Loucy (cell line): ENCODE results near the gene MPIG6B.

Experiments
- H2AFZ ChIP-seq: fragments of 200-600 bp; sonication (generic); 2 replicates; pipeline ENCODE4 v1.6.0; 2016; ENCODE audit warnings: antibody characterized with exemption, mild to moderate bottlenecking, low read length, moderate library complexity
- H3F3A ChIP-seq: fragments of 200-600 bp; 2 replicates; pipeline ENCODE4 v1.6.0; 2016; ENCODE audit warnings: antibody characterized with exemption, low read depth, mild to moderate bottlenecking
- H3K27me3 ChIP-seq: fragments of 200-600 bp; sonication (generic); 2 replicates; pipeline ENCODE4 v1.6.1; 2014; ENCODE audit warnings: low read length, mild to moderate bottlenecking; ENCODE audit not compliant: insufficient read depth, poor library complexity, severe bottlenecking
- H3K36me3 ChIP-seq: fragments of 200-600 bp; sonication (generic); 2 replicates; pipeline ENCODE4 v1.6.1; 2016; ENCODE audit warnings: low read length; ENCODE audit not compliant: insufficient read depth
- H3K4me1 ChIP-seq: fragments of 200-600 bp; sonication (generic); 2 replicates; pipeline ENCODE4 v1.5.1; 2014; ENCODE audit warnings: low read length, mild to moderate bottlenecking; ENCODE audit not compliant: insufficient read depth, poor library complexity, severe bottlenecking
- H3K4me2 ChIP-seq: fragments of 200-600 bp; sonication (generic); 2 replicates; pipeline ENCODE4 v1.6.0; 2014; ENCODE audit warnings: antibody characterized with exemption, low read length, low read depth, mild to moderate bottlenecking; ENCODE audit not compliant: poor library complexity, severe bottlenecking
- H3K4me3 ChIP-seq: fragments of 200-600 bp; sonication (generic); 2 replicates; pipeline ENCODE4 v1.5.1; 2014; ENCODE audit warnings: low read length, mild to moderate bottlenecking, mixed read lengths; ENCODE audit not compliant: poor library complexity, severe bottlenecking
- H3K79me2 ChIP-seq: fragments of 200-600 bp; sonication (generic); 2 replicates; pipeline ENCODE4 v1.6.1; 2014; ENCODE audit warnings: low read length; ENCODE audit not compliant: insufficient read depth
- H3K9ac ChIP-seq: fragments of 200-600 bp; sonication (generic); 2 replicates; pipeline ENCODE4 v1.6.0; 2014; ENCODE audit warnings: mild to moderate bottlenecking, low read depth, low read length, moderate library complexity; ENCODE audit not compliant: poor library complexity, severe bottlenecking
- H3K9me2 ChIP-seq: fragments of 200-600 bp; sonication (generic); replicated peaks from 2 replicates; pipeline ENCODE4 v1.6.1; 2016; ENCODE audit warnings: low read depth, low read length, mixed read lengths
- H3K9me3 ChIP-seq: fragments of 200-600 bp; sonication (generic); 2 replicates; pipeline ENCODE4 v1.6.1; 2014; ENCODE audit warnings: mild to moderate bottlenecking, antibody characterized with exemption, low read length, low read depth; ENCODE audit not compliant: insufficient read depth
- H4K20me1 ChIP-seq: fragments of 200-600 bp; sonication (generic); 2 replicates; pipeline ENCODE4 v1.6.0; 2014; ENCODE audit warnings: antibody characterized with exemption, low read length, mild to moderate bottlenecking; ENCODE audit not compliant: insufficient read depth, poor library complexity, severe bottlenecking
- EZH2phosphoT487 ChIP-seq: fragments of 200-600 bp; IDR thresholded peaks from 2 replicates; pipeline ENCODE4 v1.6.1; 2018; ENCODE audit warnings: antibody characterized with exemption, mild to moderate bottlenecking, moderate library complexity, borderline replicate concordance
- TF ChIP-seq, protein P1 (sequence below): fragments of 200-600 bp; sonication (generic); conservative IDR thresholded peaks from 2 replicates; pipeline ENCODE4 v1.5.1; 2014; ENCODE audit warnings: mild to moderate bottlenecking, antibody characterized with exemption, low read length

MPIG6B gene

DNA sequence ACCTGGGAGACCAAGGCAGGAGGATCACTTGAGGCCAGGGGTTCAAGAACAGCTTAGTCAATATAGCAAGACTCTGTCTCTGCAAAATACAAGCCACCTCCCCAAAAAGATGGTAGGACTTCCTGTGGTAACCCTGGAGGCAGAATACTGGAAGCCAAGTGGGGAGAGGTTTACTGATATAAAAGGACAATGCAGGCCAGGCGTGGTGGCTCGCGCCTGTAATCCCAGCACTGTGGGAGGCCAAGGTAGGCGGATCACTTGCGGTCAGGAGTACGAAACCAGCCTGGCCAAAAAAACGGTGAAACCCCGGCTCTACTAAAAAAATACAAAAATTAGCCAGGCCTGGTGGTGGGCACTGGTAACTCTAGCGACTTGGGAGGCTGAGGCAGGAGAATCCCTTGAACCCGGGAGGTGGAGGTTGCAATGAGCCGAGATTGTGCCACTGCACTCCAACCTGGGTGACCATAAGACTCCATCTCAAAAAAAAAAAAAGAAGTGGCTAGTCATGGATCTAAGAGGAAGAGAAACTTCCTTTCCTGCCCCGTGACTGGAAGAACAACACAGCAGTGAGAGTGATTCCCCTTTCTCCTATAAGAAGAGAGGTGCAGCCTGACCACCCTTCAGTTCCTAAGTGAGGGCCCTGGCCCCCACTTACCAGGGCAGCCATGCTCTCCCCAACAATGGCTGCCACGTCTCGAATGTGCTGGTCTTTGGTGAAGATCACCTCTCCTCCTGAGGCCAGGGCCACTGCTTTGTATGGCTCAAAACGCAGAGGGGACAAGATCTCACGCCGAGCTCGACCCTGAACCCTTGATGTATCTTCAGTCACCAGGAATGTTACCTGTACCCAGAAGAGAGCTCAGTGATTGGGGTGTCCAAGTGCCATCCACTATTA is 45.4 kb downstream of the MPIG6B start:
- H4K20me1 ChIP-seq, result no peaks in the 10 kb centered on the region
- no peaks in the 10 kb centered on the region for H3K9me3 ChIP-seq
- no peaks in the 10 kb centered on the region for H3K27me3 ChIP-seq
- no peak overlapping the region for H3K9ac ChIP-seq
- no peak overlapping the region for H3K4me3 ChIP-seq
- no peaks in the 10 kb centered on the region for H3K79me2 ChIP-seq
- H3K4me2 ChIP-seq, result no peak overlapping the region
- H3F3A ChIP-seq, result no peaks in the 10 kb centered on the region
- TF ChIP-seq, protein P1, sequence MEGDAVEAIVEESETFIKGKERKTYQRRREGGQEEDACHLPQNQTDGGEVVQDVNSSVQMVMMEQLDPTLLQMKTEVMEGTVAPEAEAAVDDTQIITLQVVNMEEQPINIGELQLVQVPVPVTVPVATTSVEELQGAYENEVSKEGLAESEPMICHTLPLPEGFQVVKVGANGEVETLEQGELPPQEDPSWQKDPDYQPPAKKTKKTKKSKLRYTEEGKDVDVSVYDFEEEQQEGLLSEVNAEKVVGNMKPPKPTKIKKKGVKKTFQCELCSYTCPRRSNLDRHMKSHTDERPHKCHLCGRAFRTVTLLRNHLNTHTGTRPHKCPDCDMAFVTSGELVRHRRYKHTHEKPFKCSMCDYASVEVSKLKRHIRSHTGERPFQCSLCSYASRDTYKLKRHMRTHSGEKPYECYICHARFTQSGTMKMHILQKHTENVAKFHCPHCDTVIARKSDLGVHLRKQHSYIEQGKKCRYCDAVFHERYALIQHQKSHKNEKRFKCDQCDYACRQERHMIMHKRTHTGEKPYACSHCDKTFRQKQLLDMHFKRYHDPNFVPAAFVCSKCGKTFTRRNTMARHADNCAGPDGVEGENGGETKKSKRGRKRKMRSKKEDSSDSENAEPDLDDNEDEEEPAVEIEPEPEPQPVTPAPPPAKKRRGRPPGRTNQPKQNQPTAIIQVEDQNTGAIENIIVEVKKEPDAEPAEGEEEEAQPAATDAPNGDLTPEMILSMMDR, result no peak
- TF ChIP-seq EZH2phosphoT487, result no peak
- no peaks in the 10 kb centered on the region for H3K9me2 ChIP-seq
- no peaks in the 10 kb centered on the region for H3K36me3 ChIP-seq
- peaks cover 11% of the 10 kb centered on the region for H3K4me1 ChIP-seq
- H2AFZ ChIP-seq, result no peak overlapping the region

DNA sequence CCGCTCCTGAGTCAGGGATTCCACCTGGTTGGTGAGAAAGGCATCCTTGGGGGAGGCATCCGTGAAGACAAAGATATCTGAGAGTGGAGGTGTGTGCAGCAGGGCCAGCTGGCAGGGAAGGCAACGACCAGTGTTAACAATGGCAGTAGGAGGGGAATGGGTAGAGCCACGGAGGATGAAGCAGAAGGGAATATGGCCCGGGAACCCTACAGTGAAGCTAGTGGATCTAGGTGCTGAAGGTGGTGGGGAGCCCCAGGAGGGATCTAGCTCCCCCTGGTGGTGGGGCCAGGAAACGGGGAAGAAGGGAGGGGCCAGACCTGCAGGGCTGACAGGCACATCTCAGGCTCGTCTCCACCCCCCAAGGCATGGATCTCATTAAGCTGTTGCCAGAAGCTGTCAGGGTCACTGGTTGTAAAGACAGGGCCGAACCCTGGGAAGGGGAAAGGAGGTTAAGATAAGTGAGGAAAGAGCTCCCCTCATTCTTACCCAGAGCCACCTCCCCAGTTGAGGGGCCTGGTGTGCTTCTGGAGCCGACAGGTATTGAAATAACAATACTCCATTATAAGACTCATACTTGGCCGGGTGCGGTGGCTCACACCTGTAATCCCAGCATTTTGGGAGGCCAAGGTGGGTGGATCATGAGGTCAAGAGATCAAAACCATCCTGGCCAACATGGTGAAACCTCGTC is 46.7 kb downstream of the MPIG6B start:
- H3K9me3 ChIP-seq, result no peaks in the 10 kb centered on the region
- no peak overlapping the region for H3K9ac ChIP-seq
- no peak for TF ChIP-seq EZH2phosphoT487
- TF ChIP-seq, protein P1, result peak; percentile 92
- H3F3A ChIP-seq, result no peaks in the 10 kb centered on the region
- no peaks in the 10 kb centered on the region for H3K36me3 ChIP-seq
- H2AFZ ChIP-seq, result no peak overlapping the region
- peaks cover 11% of the 10 kb centered on the region for H3K4me1 ChIP-seq
- H4K20me1 ChIP-seq, result no peaks in the 10 kb centered on the region
- H3K4me3 ChIP-seq, result no peak overlapping the region
- H3K27me3 ChIP-seq, result no peaks in the 10 kb centered on the region
- H3K4me2 ChIP-seq, result no peak overlapping the region
- H3K79me2 ChIP-seq, result no peaks in the 10 kb centered on the region
- H3K9me2 ChIP-seq, result no peaks in the 10 kb centered on the region

- Histone ChIP-seq H3K36me3 (no peaks in the 10 kb centered on the region), H3F3A (no peaks in the 10 kb centered on the region), H3K27me3 (no peaks in the 10 kb centered on the region), H3K9me2 (no peaks in the 10 kb centered on the region), H4K20me1 (no peaks in the 10 kb centered on the region), H3K9ac (no peak overlapping the region), H3K79me2 (no peaks in the 10 kb centered on the region), H3K4me3 (no peak overlapping the region), H3K4me2 (no peak overlapping the region), H3K9me3 (no peaks in the 10 kb centered on the region), H2AFZ (no peak overlapping the region), H3K4me1 (peaks cover 11% of the 10 kb centered on the region)
- TF ChIP-seq, protein P1, result no peak
- no peak for TF ChIP-seq EZH2phosphoT487
These were observed 47.7 kb downstream of the MPIG6B start for GRCh38 chr6:31770860-31771259.
